Measurements from ENCODE around the gene PKD1L1.
A peak's percentile ranks its signal among the peaks of the same experiment; 100 is the strongest.
"Not testable (repeated sequence)": the region's sequence is repeated elsewhere in the genome, so short reads cannot be mapped to it uniquely, and the experiment has no call there.

The PKD1L1 gene, protein sequence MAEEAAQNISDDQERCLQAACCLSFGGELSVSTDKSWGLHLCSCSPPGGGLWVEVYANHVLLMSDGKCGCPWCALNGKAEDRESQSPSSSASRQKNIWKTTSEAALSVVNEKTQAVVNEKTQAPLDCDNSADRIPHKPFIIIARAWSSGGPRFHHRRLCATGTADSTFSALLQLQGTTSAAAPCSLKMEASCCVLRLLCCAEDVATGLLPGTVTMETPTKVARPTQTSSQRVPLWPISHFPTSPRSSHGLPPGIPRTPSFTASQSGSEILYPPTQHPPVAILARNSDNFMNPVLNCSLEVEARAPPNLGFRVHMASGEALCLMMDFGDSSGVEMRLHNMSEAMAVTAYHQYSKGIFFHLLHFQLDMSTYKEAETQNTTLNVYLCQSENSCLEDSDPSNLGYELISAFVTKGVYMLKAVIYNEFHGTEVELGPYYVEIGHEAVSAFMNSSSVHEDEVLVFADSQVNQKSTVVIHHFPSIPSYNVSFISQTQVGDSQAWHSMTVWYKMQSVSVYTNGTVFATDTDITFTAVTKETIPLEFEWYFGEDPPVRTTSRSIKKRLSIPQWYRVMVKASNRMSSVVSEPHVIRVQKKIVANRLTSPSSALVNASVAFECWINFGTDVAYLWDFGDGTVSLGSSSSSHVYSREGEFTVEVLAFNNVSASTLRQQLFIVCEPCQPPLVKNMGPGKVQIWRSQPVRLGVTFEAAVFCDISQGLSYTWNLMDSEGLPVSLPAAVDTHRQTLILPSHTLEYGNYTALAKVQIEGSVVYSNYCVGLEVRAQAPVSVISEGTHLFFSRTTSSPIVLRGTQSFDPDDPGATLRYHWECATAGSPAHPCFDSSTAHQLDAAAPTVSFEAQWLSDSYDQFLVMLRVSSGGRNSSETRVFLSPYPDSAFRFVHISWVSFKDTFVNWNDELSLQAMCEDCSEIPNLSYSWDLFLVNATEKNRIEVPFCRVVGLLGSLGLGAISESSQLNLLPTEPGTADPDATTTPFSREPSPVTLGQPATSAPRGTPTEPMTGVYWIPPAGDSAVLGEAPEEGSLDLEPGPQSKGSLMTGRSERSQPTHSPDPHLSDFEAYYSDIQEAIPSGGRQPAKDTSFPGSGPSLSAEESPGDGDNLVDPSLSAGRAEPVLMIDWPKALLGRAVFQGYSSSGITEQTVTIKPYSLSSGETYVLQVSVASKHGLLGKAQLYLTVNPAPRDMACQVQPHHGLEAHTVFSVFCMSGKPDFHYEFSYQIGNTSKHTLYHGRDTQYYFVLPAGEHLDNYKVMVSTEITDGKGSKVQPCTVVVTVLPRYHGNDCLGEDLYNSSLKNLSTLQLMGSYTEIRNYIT (N-terminal part only)

GRCh38 chr7:47948141-47948790 is at the start of gene PKD1L1:
TSS of gene PKD1L1 (minus strand) at chr7:47948466. CDS start at chr7:47948440, 26 bp downstream.
- no peak for DNase-seq (ENCODE audit: low read depth)

DNA sequence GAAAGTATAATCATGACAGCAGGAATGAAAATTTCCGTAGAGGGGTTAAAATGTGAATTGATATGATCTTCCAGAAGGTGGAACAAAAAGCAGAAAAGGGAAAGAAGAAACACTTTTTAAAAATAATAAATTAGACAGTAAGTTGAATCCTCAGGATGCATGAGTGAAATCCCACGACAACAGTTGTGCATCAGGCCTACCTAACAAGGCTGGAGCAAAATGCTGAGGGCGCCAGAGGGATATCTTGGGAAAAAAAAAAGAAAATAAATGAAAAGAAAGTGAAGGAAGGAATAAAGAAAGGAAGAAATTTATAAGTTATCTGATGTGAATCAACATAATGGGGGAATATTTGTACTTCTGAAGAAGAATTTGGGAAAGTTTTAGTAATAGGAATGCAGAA is 44.2 kb upstream of the PKD1L1 start:
- no peak for DNase-seq (ENCODE audit: low read depth)

- DNase-seq (ENCODE audit: low read depth) = peak; percentile 21
These were observed 43.6 kb upstream of the PKD1L1 start for GRCh38 chr7:47991741-47992311.

DNA sequence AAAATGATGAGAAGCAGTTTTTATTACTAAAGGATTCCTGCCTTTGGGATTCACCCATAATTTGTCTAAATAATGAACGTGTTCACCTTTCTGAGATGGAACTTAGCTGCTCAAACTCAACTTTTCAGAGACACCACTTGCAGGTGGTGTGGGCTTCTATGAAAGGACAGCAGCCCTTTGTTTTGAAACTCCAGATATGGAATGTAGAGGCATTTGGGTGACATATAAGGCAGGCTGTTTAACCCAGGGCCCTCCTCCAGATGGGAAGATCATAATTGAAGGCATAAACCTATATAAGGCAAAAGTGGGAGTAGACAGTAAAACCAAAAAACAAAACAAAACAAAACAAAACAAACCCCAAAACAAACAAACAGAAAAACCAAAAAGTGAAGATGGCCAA is 43.0 kb upstream of the PKD1L1 start:
- DNase-seq (ENCODE audit: low read depth) = no peak

DNA sequence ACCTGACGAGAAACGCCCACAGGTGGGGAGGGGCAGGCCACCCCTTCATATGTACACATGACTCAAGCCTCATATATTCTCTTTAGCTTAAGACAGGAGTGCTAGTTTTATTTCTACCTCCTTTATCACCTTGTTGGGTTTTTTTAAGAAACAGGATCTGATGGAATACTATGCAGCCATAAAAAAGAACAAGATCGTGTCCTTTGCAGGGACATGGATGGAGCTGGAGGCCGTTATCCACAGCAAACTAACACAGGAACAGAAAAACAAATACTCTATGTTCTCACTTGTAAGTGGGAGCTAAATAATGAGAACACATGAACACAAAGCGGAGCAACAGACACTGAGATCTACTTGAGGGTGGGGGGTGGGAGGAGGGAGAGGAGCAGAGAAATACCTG is 42.3 kb upstream of the PKD1L1 start:
- DNase-seq (ENCODE audit: low read depth) = no peak

DNA sequence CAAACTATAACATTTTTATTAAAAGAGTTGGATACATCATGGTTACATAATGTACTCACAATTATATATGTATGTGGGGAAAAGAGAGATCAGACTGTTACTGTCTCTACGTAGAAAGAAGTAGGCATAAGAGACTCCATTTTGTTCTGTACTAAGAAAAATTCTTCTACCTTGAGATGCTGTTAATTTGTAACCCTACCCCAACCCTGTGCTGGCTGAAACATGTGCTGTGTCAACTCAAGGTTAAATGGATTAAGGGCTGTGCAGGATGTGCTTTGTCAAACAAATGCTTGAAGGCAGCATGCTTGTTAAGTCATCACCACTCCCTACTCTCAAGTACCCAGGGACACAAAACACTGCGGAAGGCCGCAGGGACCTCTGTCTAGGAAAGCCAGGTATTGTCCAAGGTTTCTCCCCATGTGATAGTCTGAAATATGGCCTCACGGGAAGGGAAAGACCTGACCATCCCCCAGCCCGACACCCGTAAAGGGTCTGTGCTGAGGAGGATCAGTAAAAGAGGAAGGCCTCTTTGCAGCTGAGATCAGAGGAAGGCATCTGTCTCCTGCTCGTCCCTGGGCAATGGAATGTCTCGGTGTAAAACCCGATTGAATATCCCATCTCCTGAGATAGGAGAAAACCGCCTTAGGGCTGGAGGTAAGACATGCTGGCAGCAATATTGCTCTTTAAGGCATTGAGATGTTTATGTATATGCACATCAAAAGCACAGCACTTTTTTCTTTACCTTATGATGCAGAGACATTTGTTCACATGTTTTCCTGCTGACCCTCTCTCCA is 41.5 kb upstream of the PKD1L1 start:
- not testable (repeated sequence) for DNase-seq (ENCODE audit: low read depth)

GRCh38 chr7:47988496-47989386 is 40.5 kb upstream of the PKD1L1 start:
- no peak for DNase-seq (ENCODE audit: low read depth)

- no peak for DNase-seq (ENCODE audit: low read depth)
These were observed 34.3 kb upstream of the PKD1L1 start for GRCh38 chr7:47982610-47983009.

DNA sequence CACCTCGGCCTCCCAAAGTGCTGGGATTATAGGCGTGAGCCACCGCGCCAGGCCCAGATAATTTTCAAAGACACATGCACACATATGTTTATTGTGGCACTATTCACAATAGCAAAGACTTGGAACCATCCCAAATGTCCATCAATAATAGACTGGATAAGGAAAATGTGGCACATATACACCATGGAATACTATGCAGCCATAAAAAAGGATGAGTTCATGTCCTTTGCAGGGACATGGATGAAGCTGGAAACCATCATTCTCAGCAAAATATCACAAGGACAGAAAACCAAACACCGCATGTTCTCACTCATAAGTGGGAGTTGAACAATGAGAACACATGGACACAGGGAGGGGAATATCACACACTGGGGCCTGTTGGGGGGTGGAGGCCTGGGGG is 32.4 kb upstream of the PKD1L1 start:
- DNase-seq (ENCODE audit: low read depth) = not testable (repeated sequence)

GRCh38 chr7:47979832-47980181 is 31.5 kb upstream of the PKD1L1 start:
- DNase-seq (ENCODE audit: low read depth) = no peak

DNA sequence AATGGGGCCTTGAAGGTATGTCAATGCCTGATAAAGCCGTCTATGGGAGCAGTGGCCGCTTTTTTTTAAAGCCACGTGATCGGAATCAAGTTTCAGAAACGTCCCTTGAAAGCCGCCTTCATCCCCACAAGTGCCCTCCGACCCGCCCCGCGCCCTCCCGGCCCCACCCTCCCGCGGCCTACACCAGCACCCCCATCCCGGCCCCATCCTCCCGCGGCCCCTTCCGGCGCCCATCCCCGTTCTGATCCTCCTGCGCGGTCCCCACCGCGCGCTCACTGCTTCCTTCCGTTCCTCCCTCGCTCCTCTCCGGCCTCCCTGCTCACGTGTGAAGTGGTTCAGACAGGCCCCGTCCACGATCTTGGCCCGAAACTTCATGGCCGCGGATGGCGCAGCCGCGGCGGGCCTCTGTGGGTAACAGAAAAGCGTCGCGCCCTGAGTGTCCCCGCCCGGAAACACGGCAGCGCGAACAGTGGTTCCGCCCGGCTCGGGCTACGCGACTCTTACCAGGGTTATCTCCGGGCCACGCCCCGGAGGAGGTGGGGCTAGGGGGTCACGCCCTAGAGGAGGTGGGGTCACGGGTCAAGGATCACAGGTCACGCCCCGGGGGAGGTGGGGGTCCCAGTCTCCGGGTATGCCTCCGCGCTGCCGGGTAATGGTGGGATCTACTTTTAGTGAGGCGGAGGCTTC is 31.0 kb upstream of the PKD1L1 start, which contains the start of gene HUS1:
Gene HUS1 (minus strand): TSS at position 471 of the 687 bp plus-strand sequence. CDS start 96 bp downstream, at position 375.
- peak; percentile 61 for DNase-seq (ENCODE audit: low read depth)

- DNase-seq (ENCODE audit: low read depth) = no peak
These were observed 30.5 kb upstream of the PKD1L1 start for GRCh38 chr7:47978790-47979144.

- no peak for DNase-seq (ENCODE audit: low read depth)
These were observed 25.5 kb upstream of the PKD1L1 start for GRCh38 chr7:47973739-47974138.

DNA sequence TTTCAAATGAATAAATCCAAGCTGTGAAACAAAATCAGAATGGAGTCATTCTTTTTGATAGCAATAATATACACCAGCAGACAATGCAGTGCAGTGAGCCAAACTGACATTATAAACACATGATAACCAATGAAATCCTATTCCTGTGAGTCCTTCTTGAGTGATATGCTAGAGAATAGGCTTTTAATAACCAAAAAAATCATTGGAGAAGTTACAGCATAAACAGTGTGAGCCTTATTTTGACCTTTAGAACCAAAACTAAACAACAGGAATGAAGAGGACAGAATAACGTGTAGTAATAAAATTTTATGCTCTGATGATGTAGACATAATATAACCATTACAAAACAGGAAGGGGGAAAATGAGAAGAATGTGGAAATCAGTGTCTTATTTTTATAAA is 22.5 kb upstream of the PKD1L1 start:
- DNase-seq (ENCODE audit: low read depth) = no peak

DNA sequence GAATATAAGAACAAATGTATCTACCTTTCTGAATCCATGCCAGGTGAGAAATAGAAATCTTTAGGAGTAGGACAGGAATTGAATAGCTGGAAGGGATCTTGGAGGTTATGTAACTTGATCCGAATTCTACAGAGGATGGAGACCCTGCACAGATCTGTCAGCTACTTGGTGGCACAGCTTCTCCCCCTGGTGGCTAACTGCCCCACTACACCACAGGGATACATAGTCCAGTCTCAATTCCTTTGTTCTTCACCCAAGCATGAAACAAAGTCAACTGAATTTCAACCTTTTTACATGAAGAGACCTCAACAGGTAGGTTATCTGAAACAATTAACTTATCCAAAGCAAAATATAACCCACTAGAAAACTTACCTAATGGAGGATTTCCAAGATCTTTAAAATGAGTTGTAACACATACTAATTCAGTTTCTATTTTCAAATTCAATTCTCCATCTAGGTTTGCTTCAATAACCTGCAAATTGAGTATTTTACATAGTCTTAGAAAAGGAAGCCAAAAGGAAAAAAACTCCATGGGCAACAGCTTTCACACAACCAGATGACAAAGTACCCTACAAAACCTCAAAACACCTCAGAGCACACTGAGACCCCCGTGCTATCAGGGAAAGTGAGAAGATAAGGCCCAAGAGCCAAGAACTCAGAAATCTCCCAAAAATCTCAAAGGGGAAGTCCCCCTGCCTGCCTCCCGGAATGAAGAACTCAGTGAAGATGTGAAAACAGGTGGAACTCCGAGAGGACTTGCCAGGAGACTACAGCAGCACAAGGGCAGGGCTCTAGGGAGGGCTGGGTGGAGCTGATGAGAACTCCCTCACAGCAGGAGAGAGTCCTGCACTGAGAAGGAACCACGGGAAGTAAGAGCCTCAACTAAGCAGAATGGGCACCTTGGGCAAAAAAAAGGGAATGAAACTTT is 20.8 kb upstream of the PKD1L1 start:
- DNase-seq (ENCODE audit: low read depth) = no peak

GRCh38 chr7:47967708-47968107 is 19.4 kb upstream of the PKD1L1 start:
- no peak for DNase-seq (ENCODE audit: low read depth)

DNA sequence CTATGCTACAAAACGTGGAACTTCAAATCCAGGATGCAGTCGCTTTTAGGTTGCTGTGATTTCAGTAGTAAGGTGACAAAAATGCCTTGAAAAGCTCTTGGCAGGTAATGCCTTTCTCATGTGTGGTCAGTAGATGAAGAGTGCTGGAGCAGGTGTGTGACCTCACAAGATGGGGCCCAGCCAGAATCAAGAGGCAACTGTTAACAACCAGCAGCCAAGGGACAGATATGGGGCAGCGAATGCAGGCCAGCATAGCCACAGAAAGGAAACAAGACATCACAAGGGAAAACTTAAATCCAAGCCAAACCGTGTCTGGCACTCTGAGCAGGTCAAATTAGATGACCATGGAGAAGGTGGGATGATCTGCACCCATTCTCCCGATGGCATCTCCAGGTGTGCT is 18.9 kb upstream of the PKD1L1 start:
- DNase-seq (ENCODE audit: low read depth) = no peak

- DNase-seq (ENCODE audit: low read depth) = no peak
These were observed 17.2 kb upstream of the PKD1L1 start for GRCh38 chr7:47965456-47965855.
